ENCODE measurements around the gene UBE2D2. TPM values are rescaled to one million over a fixed set of nuclear protein-coding genes. Genes with fewer than 3 reads are reported as not detected.
A peak's percentile ranks its signal among the peaks of the same experiment; 100 is the strongest.
"Not testable (repeated sequence)": the region's sequence is repeated elsewhere in the genome, so short reads cannot be mapped to it uniquely, and the experiment has no call there.

UBE2D2 gene
- polyA plus RNA-seq: 125 TPM
- long read RNA-seq, donor 1, transcript UBE2D2-202 (7 exons, 2,702 nt): major isoform, 33 of 82 reads
- long read RNA-seq, donor 1, partial matches to known transcripts: 47 of 82 reads
- long read RNA-seq, donor 1, other reads (novel, unspliced or antisense): 0 of 82 reads
- long read RNA-seq, donor 2, transcript UBE2D2-202 (7 exons, 2,702 nt): major isoform, 54 of 148 reads
- long read RNA-seq, donor 2, partial matches to known transcripts: 93 of 148 reads
- long read RNA-seq, donor 2, other reads (novel, unspliced or antisense): 0 of 148 reads
- long read RNA-seq, donor 3, transcript UBE2D2-202 (7 exons, 2,702 nt): major isoform, 97 of 220 reads
- long read RNA-seq, donor 3, partial matches to known transcripts: 117 of 220 reads
- long read RNA-seq, donor 3, other reads (novel, unspliced or antisense): 6 of 220 reads
- long read RNA-seq, donor 4, transcript UBE2D2-202 (7 exons, 2,702 nt): major isoform, 8 of 14 reads
- long read RNA-seq, donor 4, partial matches to known transcripts: 6 of 14 reads
- long read RNA-seq, donor 4, other reads (novel, unspliced or antisense): 0 of 14 reads
- long read RNA-seq, donor 5, transcript UBE2D2-202 (7 exons, 2,702 nt): major isoform, 35 of 70 reads
- long read RNA-seq, donor 5, partial matches to known transcripts: 35 of 70 reads
- long read RNA-seq, donor 5, other reads (novel, unspliced or antisense): 0 of 70 reads
- long read RNA-seq, donor 6, transcript UBE2D2-202 (7 exons, 2,702 nt): major isoform, 66 of 134 reads
- long read RNA-seq, donor 6, partial matches to known transcripts: 55 of 134 reads
- long read RNA-seq, donor 6, other reads (novel, unspliced or antisense): 12 of 134 reads
- long read RNA-seq, donor 7, transcript UBE2D2-202 (7 exons, 2,702 nt): major isoform, 29 of 60 reads
- long read RNA-seq, donor 7, partial matches to known transcripts: 30 of 60 reads
- long read RNA-seq, donor 7, other reads (novel, unspliced or antisense): 0 of 60 reads
- long read RNA-seq, donor 8, transcript UBE2D2-202 (7 exons, 2,702 nt): major isoform, 77 of 173 reads
- long read RNA-seq, donor 8, partial matches to known transcripts: 88 of 173 reads
- long read RNA-seq, donor 8, other reads (novel, unspliced or antisense): 6 of 173 reads
- long read RNA-seq, donor 9, transcript UBE2D2-202 (7 exons, 2,702 nt): major isoform, 48 of 111 reads
- long read RNA-seq, donor 9, partial matches to known transcripts: 55 of 111 reads
- long read RNA-seq, donor 9, other reads (novel, unspliced or antisense): 6 of 111 reads
- long read RNA-seq, donor 10, transcript UBE2D2-202 (7 exons, 2,702 nt): major isoform, 74 of 142 reads
- long read RNA-seq, donor 10, partial matches to known transcripts: 51 of 142 reads
- long read RNA-seq, donor 10, other reads (novel, unspliced or antisense): 16 of 142 reads
- long read RNA-seq, donor 11, transcript UBE2D2-202 (7 exons, 2,702 nt): major isoform, 50 of 79 reads
- long read RNA-seq, donor 11, partial matches to known transcripts: 26 of 79 reads
- long read RNA-seq, donor 11, other reads (novel, unspliced or antisense): 0 of 79 reads

DNA sequence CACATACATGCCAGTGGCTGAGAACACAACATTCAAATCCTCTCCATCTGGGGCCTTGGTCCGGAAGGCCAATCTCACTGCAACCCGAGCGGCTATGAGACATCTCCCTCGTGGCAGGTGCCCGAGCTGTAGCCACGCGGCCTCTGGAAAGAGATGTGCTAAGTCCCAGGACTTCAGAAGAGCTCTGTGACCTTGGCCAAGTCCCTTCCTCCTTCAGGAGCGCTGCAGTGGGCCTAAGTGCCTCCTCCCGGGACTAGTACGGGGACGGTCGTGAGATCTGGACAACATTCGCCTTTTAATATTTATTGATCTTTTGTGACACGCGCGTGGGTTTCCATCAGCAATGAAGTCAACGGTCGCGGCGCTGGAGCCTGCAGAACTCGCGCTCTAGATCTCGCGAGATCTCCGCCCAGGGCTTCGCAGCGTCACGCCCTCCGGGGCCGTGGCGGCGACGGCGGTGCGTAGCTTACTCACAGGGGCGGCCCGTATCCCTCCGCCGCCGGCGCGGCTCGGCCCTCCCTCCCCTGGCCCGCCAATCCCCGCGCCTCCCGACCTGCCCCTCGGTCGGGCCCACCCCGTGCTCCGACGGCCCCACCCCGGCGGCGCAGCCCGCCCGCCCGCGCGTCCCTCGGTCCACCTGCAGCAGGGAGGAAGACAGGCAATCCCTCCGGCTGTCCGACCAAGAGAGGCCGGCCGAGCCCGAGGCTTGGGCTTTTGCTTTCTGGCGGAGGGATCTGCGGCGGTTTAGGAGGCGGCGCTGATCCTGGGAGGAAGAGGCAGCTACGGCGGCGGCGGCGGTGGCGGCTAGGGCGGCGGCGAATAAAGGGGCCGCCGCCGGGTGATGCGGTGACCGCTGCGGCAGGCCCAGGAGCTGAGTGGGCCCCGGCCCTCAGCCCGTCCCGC is at the start of gene UBE2D2:
Gene UBE2D2 (plus strand): TSS at position 588 of the 903 bp plus-strand sequence. CDS start 453 bp downstream, outside the sequence.
- Histone ChIP-seq H3K4me1 (ENCODE audit: control insufficient read depth, insufficient read depth, low read length) (peaks cover 10% of the 10 kb centered on the region), H3K4me3 (ENCODE audit: low read length) (peak within 1 kb of the TSS; percentile 90), H3K36me3 (ENCODE audit: control insufficient read depth, insufficient read depth, low read length) (peaks cover 7% of the 10 kb centered on the region), H3K9me3 (ENCODE audit: control insufficient read depth, low read depth, low read length) (peaks cover 3% of the 10 kb centered on the region), H3K27ac (ENCODE audit: low read length) (peak within 1 kb of the TSS; percentile 97), H3K27me3 (ENCODE audit: control insufficient read depth, insufficient read depth, low read length) (no peaks in the 10 kb centered on the region)
- WGBS (ENCODE audit: insufficient coverage, low lambda C conversion rate): no CpG with 5 or more reads among the region's 89 CpGs
- DNase-seq: peak; percentile 99

DNA sequence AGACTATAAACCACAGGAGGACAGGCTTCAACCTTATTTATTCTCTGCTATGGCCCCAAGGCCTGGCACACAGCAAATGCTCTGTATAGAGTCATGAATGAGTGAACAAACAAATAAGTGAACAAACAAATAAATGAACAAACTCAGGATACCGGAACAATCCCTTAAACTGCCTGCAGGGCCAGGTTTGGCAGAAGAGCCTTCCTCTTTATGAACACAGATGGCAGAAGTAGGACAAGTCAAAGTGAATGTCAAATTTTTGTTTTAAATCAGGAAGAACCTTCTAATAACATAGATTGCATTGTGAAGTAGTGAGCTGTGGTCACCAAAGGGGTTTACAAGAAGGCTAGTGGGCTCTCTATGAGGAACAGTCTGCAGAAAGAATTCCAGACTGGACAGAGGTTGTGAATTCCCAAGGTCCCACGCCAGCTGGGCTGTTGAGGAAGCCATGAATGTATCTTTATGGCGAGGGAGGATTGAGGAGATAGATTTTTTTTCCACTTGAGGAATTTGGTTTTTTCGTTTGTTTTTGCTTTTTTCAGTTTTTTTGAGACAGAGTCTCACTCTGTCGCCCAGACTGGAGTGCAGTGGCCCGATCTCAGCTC is 48.3 kb upstream of the UBE2D2 start:
- no peak overlapping the region for H3K4me3 ChIP-seq (ENCODE audit: low read length)
- WGBS (ENCODE audit: insufficient coverage, low lambda C conversion rate): 80% methylated on average over 1 of the region's 6 CpGs
- no peak overlapping the region for H3K27ac ChIP-seq (ENCODE audit: low read length)
- no peak for DNase-seq
- H3K36me3 ChIP-seq (ENCODE audit: control insufficient read depth, insufficient read depth, low read length): no peaks in the 10 kb centered on the region
- H3K9me3 ChIP-seq (ENCODE audit: control insufficient read depth, low read depth, low read length): no peaks in the 10 kb centered on the region
- H3K27me3 ChIP-seq (ENCODE audit: control insufficient read depth, insufficient read depth, low read length): no peaks in the 10 kb centered on the region
- H3K4me1 ChIP-seq (ENCODE audit: control insufficient read depth, insufficient read depth, low read length): peaks cover 4% of the 10 kb centered on the region

DNA sequence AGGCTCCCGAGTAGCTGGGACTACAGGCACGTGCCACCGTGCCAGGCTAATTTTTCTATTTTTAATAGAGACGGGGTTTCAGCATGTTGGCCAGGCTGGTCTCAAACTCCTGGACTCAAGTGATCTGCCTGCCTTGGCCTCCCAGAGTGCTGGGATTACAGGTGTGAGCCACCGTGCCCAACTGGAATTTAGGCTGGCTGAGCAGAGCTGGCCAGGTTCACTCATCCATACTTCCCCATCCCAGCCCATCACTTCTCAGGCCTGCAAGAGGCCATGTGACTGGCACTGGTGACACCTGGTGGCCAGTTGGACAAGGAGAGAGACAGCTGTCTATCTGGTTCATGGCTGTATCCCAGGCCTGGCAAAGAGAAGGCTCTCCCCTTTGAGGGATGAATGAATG is 47.7 kb upstream of the UBE2D2 start:
- not testable (repeated sequence) for H3K4me1 ChIP-seq (ENCODE audit: control insufficient read depth, insufficient read depth, low read length); H3K36me3 ChIP-seq (ENCODE audit: control insufficient read depth, insufficient read depth, low read length); H3K9me3 ChIP-seq (ENCODE audit: control insufficient read depth, low read depth, low read length); H3K27ac ChIP-seq (ENCODE audit: low read length); H3K4me3 ChIP-seq (ENCODE audit: low read length); H3K27me3 ChIP-seq (ENCODE audit: control insufficient read depth, insufficient read depth, low read length)
- WGBS (ENCODE audit: insufficient coverage, low lambda C conversion rate): no CpG with 5 or more reads among the region's 5 CpGs
- peak; percentile 60 to 68 for DNase-seq

DNA sequence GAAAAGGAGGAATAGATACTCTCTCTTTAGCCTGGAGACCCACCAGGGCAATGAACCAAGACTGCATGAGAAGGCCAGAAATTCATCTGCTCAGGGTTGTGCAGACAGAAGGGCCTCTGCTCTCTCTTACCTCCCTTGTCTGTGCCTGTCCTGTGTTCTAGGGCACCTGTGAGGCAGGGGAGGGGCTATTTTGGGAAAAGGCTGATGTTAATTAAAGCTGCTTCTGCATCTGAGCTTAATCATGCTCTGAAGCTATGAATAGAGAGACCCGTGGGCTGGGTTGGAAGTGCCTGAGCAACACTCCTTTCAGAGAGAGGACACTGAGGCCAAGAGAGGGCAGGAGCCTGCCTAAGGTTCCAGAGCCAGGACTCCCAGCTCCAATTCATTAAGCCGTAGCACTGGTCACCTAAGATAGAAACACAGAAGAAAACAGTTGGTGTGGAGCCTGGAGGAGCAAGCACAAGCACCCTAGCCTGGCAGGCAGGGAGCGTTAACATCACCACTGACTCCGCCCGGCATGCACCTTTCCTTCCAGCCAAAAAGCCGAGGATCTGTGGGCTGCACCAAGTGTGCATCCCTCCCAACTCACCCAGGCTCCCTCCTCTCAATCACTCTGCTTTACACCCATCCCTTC is 47.2 kb upstream of the UBE2D2 start:
- Histone ChIP-seq H3K36me3 (ENCODE audit: control insufficient read depth, insufficient read depth, low read length) (no peaks in the 10 kb centered on the region), H3K4me1 (ENCODE audit: control insufficient read depth, insufficient read depth, low read length) (peaks cover 4% of the 10 kb centered on the region), H3K27ac (ENCODE audit: low read length) (no peak overlapping the region), H3K27me3 (ENCODE audit: control insufficient read depth, insufficient read depth, low read length) (no peaks in the 10 kb centered on the region), H3K9me3 (ENCODE audit: control insufficient read depth, low read depth, low read length) (no peaks in the 10 kb centered on the region), H3K4me3 (ENCODE audit: low read length) (no peak overlapping the region)
- no CpG with 5 or more reads among the region's 6 CpGs for WGBS (ENCODE audit: insufficient coverage, low lambda C conversion rate)
- DNase-seq: no peak

DNA sequence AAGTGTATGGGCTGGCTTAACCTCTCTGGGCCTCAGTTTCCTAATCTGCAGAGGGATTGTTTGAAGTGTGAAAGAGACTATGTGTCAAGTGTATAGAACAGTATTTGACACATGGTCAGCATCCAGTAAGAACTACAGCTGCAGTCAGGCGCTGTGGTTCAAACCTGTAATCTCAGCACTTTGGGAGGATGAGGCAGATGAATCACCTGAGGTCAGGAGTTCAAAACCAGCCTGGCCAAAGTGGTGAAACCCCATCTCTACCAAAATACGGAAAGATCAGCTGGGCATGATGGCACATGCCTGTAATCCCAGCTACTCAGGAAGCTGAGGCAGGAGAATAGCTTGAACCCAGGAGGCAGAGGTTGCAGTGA is 46.7 kb upstream of the UBE2D2 start:
- Histone ChIP-seq H3K9me3 (ENCODE audit: control insufficient read depth, low read depth, low read length) (no peaks in the 10 kb centered on the region), H3K4me3 (ENCODE audit: low read length) (no peak overlapping the region), H3K27me3 (ENCODE audit: control insufficient read depth, insufficient read depth, low read length) (no peaks in the 10 kb centered on the region), H3K4me1 (ENCODE audit: control insufficient read depth, insufficient read depth, low read length) (peaks cover 4% of the 10 kb centered on the region), H3K27ac (ENCODE audit: low read length) (no peak overlapping the region), H3K36me3 (ENCODE audit: control insufficient read depth, insufficient read depth, low read length) (no peaks in the 10 kb centered on the region)
- no CpG with 5 or more reads among the region's 2 CpGs for WGBS (ENCODE audit: insufficient coverage, low lambda C conversion rate)
- DNase-seq: no peak

DNA sequence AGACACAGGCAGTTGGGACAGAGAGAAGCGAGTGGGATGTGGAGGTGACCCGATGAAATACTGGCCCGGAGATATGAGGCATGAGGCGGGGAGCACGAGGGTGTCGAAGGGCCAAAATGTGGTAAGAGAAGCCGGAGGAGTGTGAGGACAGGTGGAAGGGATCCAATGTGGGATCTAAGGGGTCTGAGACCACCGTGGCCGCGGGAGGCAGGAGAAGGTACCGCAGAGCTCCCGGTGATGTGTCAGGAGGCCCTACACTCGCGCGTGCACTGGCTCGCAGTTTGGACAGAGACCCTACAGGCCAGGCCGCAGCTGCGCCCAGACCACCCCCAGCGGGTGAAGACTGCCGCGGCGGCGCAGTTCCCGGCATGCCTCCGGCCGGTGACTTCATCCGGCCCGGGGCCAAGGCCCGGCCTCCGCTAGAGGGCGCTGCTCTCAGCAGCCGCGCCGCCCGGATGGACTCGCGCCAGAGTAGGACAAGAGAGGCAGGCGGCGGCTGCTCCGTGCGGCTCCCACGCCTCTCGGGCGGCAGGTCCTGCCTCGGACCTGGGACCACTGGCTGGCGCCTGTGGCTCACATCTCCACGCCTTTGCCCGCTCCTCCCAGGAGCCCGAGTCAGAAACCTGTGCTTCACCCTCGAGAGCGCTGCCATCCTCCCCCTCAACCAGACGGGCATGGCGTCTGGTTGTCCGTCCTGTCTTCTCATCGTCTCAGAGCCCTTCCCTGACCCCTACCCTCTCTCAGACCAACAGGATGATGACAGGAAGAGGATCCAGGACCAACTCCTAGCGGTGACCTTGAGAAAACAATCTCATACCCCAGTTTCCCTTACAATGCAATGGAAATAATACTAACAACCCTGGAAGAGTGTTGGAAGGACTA is 43.2 kb upstream of the UBE2D2 start:
- no peaks in the 10 kb centered on the region for H3K27me3 ChIP-seq (ENCODE audit: control insufficient read depth, insufficient read depth, low read length)
- H3K36me3 ChIP-seq (ENCODE audit: control insufficient read depth, insufficient read depth, low read length): no peaks in the 10 kb centered on the region
- peak; percentile 90 to 91 for DNase-seq
- H3K27ac ChIP-seq (ENCODE audit: low read length): peak overlapping the region; percentile 56
- peak overlapping the region; percentile 57 for H3K4me3 ChIP-seq (ENCODE audit: low read length)
- 74% methylated on average over 3 of the region's 56 CpGs for WGBS (ENCODE audit: insufficient coverage, low lambda C conversion rate)
- no peaks in the 10 kb centered on the region for H3K9me3 ChIP-seq (ENCODE audit: control insufficient read depth, low read depth, low read length)
- peaks cover 4% of the 10 kb centered on the region for H3K4me1 ChIP-seq (ENCODE audit: control insufficient read depth, insufficient read depth, low read length)

DNA sequence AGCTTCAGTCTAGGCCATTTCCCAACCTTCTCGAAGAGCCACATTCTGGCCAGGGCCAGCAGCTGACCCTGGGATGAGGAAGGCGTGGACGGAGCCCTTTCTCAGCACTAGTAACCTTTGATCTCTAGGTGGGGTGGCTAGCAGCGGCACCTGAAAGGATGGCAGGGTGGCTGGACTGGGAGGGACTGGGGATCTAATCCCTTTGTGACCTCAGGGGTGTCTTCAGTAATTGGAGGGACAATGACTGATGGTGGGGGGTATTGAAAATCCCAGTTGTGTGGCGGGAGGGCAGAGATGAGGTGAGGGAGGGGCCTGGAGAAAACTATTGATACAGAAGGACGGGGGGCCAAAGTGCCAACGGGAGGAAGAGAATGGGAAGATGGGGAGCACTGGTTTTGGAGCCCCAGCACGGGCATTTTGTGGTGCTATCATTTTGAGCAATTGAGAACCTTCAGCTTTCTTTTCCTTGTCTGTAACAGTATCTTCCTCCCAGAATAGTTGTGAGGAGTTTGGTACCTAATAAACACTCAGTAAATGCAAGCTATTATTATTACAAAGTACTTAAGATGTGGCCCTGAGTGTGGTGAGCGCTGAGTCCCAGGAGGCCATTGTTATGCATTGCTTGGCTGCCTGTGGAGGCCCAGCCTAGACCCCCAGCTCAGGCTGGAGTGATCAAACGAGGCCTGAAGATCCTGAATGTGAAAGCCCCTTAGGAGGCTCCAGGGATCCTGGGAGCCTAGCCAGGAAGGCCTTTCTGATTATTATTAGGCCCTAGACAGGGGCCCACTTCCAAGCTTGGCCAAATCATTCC is 37.3 kb upstream of the UBE2D2 start:
- WGBS (ENCODE audit: insufficient coverage, low lambda C conversion rate): 100% methylated on average over 1 of the region's 10 CpGs

More for the DNA sequence above, 37.3 kb upstream of the UBE2D2 start:
- no peaks in the 10 kb centered on the region for H3K9me3 ChIP-seq (ENCODE audit: control insufficient read depth, low read depth, low read length)
- no peak overlapping the region for H3K4me3 ChIP-seq (ENCODE audit: low read length)
- no peaks in the 10 kb centered on the region for H3K36me3 ChIP-seq (ENCODE audit: control insufficient read depth, insufficient read depth, low read length)
- H3K27me3 ChIP-seq (ENCODE audit: control insufficient read depth, insufficient read depth, low read length): no peaks in the 10 kb centered on the region
- no peak overlapping the region for H3K27ac ChIP-seq (ENCODE audit: low read length)
- no peaks in the 10 kb centered on the region for H3K4me1 ChIP-seq (ENCODE audit: control insufficient read depth, insufficient read depth, low read length)
- no peak for DNase-seq

All from large intestine (tissue), 12 donors.